Measurements from ENCODE around the gene MTM1.

The MTM1 gene

DNA sequence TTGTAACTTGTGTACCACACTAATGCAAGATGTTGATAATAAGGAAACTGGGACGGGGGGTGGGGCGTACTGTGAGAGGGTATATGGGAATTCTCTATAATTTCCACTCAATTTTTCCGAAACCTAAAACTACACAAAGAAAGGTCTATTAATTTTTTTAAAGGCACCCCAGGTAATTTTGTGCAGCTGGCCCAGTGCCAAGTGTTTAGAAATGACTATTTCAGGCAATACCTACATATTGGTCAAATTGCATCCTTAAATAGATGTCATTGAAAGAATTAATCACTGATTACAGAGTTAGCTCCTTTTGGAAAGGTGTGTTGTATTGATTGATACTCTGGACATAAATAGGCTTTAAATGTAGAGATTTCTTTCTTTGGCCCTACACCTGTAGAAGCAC lies 114.7 kb downstream of the MTM1 start:
- no peak for DNase-seq

DNA sequence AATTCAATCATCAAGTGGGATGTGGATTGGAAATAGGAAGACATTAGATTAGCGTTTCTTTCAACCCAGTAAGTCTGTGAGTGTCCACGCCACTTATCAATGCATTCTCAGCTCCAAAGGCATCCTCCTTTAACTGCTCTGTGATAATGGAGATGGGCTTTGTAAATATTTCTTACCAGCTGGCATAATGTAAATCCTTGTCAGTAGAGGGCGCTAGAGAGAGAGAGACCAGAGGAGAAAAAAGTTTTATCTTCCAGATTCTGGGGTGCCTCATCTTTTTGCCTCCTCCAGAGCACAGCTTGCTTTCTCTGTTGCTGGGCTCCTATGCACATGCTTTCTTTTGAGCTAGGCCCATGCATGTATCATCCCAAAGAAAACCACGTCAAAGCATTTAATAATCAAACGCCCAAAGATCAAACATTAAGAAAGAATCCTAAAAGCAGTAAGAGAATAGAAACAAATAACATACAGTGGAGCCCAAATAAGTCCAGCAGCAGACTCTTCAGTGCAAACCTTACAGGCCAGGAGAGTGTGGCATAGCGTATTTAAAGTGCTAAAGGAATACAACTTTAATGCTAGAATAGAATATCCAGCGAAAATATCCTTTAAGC lies 115.2 kb downstream of the MTM1 start:
- DNase-seq: peak in 1 of 2 donors; percentile 20

DNA sequence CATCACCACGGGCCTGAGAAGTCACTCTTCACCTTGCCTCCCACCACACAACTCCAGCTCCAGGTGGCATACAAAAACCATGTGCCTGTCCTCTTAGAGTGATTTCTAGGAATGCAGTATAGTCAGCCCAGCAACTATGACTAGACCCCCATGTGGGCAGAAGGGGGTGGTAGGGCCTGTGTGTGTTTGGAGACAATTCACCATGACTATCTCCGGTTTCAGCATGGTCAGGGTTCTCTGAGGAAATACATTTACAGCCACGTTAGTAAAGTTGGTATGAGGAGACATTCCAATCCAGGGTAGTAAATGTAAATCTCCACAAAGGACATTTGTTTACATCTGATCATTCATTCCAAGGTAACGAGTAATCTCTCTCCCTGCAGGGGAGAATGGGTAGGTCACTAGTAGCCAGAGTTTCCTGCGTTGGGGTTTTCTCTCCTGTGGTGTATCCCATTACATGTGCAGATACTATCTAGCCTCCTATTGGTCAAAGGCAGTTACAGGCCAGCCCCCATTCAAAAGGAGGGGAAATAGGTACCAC lies 120.6 kb downstream of the MTM1 start:
- DNase-seq: no peak

DNA sequence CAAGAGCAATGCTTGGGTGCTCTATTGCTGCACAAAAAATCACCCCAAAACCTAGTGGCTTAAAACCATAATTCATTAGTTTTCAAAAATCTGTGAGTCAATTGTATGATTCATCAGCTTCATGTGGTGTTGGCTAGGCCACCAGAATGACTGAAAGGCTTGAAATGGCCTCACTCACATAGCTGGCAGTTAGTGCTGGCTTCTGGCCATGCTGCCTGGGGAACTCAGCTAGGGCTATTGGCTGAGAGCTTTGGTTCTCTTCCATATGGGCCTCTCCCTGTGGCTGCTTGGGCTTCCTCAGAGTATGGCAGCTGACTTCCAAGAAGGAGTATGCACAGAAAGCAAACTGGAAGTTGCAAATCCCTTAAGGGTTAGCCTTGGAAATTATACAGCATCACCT lies 121.7 kb downstream of the MTM1 start:
- no peak for DNase-seq

DNA sequence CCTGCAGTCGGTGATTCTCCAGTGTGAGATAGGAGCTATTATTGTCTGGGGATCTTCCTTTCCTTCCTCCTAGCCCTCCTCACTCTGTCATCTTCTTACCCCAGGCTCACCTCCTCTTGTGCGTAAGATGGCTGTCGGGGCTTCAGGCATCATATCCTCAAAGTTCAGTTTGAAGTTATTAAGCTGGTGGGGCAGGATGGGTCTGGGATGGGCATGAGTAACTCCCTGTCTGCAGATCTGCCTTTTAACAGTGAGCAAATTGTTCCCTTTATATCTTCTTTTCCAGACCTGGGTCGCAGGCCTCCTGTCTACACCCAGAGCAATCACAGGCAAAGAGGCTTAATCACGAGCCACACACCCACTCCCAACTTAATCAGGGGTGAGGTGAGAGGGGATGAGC lies 123.9 kb downstream of the MTM1 start:
- DNase-seq: no peak

DNA sequence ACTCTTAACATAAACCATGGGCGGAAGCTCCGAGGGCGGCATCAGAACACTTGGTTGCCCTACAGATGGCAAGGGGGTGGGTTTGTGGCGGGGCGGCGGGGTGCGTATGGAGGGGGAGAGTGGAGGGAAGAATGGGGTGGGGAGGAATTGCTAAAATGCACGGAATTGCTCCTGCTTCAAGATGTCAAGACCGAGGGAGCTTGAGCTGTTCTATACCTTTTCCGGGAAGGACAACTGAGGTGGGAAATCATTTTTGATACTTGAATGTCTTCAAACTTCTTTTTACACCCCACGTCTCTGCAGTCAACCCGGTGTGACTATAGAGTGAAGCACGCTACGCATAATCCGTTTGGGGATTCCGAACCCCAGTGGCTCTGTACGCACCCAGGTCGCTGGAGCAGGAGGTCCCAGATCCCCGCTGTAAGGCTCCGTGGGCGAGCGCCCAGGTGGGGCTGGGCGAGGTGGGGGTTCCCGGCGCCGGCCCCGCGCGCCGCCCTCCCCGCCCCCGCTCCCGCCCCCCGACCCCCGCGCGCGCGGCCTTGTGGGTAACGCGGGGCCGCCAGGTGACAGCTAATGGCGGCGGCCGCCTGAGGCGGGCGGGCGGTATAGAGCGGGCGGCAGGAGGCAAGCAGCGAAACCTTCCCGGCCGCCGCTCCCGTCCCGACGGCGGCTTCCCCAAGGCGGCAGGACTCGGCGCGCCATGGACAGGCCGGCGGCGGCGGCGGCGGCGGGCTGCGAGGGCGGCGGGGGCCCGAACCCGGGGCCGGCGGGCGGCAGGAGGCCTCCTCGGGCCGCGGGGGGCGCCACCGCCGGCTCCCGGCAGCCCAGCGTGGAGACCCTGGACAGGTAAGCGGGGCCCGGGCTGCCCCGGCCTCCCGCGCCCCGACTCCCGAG lies 124.7 kb downstream of the MTM1 start, which contains the start of gene MTMR1:
Gene MTMR1 (plus strand): TSS at position 566 of the 894 bp plus-strand sequence. CDS start 135 bp downstream, at position 701.
- peak in 1 of 2 donors; percentile 18 for DNase-seq

DNA sequence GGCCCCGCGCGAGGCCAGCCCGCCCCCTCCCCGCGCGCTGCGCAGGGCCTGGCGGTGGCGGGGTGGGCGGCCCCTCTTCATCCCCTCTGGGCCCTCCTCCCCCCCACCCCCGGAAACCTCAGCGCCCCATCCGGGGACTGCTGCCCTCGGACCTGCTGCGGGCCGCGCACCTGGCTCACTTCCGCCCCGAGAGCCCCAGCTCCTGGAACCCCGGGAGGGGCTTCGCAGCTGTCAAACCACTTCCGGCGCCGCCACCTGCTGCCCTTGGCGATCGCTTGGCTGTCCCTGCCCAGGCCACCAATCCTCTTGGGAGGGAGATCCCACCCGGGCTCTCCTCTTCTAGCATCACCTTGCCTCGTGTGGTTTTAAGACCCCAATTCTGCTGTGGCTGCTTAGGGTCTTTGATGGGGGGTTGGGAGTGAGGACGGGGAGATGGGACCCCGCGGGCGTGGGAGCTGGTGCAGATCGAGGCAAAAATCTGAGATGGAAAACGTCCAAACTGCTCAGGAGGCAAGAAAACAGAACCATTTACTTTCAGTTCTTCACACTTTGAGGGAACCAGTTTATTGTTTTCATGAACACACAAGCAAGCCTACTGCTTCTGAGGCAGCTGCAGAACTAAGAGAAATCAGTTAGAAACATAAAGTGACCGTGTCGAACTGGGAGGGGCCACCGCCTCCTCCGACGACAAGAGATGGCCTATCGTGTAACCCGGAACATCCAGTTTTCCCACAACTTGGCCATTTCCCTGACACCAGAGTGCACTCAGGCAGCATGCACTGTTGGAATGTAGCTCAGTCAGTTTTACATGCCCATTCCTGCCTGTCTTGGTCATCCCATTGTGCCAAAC lies 125.5 kb downstream of the MTM1 start:
- DNase-seq: peak in 1 of 2 donors; percentile 3

DNA sequence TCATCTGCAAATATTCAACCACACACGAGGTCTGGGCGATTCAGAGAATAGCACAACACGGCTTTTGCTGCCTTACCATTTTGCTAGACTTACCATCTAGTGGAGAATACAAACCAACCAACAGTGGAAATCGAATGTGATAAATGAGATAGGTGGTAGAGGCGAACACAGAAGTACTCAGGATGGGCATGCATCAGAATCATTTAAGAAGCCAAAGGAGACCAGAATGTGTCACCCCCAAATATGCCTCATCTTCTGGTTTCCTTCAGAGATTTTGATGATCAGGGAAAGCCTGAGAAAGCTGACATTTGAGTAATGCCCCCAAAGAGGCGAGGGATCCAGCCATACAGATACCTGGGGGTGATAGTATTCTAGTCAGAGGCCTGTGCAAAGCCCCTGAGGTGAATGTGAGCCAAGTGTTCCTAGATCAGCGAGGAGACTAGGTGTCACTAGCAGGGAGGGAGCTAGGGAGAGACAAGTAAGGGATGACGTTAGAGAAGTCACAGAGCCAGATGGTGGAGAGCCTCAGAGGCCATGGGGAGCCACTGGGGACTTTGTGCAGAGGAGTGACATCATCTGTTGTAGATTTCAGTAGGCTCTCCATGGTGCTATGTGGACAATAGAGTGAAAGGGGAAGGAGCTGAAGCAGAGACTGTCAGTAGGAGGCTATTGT lies 126.5 kb downstream of the MTM1 start:
- no peak for DNase-seq

DNA sequence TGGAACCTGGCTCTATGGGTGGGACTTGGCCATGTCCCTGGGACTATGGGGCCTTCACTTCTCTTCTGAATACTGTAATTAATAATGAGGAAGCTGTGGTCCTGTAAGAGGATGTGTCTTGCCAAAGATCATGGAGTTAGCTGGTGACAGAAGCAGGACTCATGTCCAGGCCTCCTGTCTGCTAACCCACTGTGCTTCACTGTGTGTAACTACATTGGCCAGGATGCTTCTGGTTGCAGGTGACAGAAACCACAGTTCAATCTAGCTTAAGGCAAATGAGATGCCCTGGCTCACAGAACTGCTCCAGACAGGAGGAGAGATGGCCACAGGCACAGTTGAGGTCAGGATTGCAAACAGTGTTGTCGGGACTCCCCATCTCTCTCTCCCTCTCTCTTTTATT lies 127.9 kb downstream of the MTM1 start:
- DNase-seq: no peak

DNA sequence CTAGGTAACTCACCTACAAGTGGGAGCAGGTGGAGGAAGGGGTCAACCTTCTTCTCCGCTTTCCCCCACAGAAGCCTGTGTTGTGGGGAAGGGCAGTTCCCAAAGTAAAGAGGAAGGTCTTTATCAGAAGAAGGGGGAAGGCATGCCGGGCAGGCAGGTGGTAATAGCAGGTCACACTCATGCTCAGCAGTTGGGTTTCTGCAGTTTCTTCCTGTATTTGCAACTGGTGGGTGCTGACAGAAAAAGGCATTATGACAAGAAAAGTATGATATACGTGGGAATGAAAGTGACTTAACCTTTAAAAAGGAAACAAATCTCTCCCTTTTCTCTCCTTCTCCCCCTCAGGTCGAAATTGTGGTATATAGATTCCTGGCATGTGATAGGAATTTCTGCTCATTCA lies 128.4 kb downstream of the MTM1 start:
- no peak for DNase-seq

DNA sequence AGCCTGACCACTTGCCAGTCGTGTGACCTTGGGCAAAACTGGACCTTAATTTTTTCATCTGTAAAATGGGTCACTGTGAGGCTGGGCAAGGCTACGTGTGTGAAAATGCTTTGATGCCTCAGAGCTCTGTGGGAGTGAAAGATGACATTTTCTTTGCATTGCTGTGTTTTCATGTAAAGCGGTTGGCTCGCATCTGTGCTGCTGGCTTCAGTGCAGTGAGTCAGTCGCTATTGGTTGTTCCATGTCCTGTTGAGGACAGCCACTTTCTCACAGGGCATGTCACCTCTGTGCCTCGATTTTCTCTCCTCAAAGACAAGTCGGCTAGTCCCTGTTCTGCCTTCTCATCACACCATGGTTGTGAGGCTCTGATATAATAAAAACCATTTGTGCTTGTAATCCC lies 129.2 kb downstream of the MTM1 start:
- no peak for DNase-seq

DNA sequence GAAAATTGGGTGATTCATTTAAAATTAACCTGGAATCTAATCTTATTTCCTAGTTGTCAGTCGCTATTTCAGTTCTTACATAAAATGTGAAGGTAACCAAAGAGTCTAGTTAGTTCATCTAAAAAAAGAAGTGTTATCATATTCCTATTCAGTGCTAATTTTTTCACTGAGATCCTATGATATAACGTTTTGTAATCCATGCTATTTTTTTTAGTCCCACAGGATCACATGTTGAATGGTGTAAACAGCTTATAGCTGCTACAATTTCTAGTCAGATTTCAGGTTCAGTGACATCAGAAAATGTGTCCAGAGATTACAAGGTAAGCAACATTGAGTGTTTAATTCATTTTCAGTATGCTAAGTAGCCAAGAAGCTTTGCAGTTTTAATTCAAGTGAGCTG lies 130.6 kb downstream of the MTM1 start:
- DNase-seq: no peak

DNA sequence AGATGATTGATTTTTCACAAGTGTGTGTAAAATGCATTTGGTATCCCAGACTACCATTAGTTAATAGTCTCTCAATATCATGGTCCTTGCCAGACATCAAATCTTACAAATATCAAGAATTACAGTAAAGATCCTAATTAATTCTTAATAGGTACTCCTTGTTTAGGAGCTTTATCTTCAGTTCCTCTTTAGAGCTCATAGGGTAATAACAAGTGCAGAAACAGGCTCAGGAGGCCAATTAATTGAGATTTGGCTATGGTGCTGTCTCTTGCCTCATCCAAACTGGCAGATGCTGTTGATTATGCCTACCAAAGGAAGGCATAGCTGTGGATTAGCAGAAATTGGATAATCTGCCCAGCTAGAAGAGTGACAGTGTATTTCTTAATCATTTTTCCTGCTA lies 131.7 kb downstream of the MTM1 start:
- DNase-seq: no peak

DNA sequence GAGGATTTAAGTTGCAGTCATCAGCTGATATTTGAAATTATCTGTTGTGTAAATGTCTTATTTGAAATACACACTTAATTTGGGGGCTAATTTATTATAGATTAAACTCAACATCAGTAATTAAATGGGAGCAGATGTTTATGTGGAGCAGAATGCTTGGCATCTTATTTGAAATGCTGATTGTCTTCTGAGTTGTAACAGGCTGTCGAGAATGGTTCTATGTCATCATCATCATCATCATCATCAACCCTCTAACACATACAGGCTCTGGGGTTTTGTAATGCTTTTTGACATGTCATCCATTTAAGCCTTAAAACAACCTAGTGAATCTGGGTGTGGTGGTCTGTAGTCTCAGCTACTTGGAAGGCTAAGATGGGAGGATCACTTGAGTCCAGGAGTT lies 133.0 kb downstream of the MTM1 start:
- no peak for DNase-seq

DNA sequence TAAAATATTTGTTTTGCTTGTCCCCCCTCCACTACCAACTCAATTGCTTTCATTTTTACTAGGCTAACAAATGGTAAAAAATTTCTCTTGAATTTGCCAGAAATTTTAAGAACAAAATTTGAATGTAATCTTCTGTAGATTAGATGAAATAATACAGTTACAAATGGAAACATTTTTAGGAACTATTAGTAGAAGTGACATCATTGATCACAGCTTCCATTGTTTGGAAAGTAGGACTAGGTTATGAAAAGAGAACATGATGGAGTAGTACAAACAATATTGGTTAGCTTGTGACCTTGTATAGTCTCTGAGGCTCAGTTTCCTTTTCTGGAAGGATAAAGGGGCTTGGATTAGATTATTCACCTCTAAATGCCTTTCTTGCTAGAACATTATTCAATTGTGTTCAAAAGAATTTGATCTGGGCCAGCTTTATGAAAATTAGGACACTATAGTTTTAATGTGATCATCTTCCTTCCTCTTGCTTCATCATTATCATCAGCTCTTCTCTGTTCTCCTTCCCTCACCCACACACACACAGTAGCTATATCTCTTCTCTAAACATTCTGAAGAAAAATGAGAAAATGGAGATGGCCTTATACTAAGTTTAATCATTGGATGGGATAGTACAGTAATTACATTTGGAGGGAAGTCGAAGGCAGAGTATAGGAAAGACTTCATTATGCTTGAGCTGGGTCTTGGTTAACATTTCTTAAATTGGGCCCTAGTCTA lies 134.7 kb downstream of the MTM1 start:
- no peak for DNase-seq

DNA sequence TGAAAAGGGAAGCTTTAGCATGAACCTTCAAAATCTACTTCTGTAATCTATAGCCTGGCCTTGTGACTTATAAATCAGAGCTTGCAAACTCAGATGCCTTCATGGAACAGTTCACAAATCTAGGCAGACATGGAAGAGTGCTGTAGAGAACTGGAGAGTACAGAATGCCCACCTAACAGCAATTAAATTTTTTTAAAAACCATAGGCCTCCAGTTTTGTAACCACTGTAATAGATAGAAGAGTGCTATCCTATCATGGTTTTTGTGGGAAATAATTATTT lies 135.2 kb downstream of the MTM1 start:
- DNase-seq: no peak

DNA sequence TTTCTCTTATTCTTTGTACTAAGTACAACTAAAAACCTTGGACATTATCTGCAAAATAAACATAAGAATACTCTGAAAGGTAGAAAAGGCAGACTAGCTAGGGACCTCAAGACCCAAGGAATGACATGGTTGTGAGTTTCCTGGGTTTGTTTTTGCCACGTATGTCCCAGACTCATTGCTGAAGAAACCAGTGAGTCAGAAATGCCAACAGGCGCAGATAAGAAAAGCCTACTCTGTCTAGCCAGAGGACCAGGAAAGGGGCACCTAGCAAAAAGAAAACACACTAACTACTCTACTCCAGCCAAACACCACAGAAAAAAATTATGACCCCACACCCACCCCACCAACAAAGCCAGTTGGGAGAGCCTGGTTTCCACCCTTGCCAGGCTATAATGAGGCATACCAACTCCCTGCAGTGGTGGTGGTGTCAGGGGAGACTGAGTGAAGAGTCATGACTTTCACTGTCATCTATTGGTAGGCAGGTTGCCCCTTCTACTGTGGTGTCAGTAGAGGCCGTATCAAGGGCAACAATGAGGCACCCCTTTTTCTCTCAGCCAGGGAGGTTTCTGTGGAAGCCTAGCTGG lies 135.7 kb downstream of the MTM1 start:
- DNase-seq: no peak

DNA sequence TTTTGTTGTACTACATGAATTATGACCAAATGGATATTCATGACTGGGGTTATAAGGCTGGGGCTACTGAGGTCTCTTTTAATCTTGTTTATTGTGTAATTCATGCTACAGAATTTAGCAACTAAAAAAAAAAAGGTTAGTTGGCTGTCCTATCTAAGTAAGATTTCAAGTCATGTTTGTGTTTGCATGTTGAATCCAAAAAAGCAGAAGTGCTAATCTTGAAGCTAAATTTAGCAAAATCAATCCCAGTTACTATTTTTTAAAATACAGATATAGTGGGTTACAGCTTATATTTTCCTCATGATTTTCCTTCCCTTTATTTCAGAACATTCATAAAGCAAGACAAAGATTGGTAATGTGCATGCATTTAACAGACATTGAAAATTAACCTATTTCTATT lies 144.2 kb downstream of the MTM1 start:
- no peak for DNase-seq

DNA sequence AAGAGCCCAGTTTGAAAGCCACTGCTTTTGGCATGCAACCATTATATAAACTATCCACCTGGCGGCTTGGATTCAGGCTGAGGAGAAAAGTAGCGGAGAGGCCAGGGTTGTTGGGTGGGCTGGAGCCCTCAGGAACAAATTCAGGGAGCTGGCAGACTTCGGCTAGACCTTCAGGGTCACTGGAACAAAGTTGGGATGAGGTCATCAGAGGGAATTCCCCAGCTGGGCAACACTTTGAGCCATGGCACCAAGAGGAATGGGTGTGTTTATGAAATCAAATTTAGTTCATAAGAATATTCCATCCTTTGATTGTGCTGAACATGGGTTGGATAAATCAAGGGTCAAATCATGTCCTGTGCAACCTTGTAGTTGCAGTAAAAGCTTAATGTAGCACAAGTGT lies 146.8 kb downstream of the MTM1 start:
- no peak for DNase-seq

DNA sequence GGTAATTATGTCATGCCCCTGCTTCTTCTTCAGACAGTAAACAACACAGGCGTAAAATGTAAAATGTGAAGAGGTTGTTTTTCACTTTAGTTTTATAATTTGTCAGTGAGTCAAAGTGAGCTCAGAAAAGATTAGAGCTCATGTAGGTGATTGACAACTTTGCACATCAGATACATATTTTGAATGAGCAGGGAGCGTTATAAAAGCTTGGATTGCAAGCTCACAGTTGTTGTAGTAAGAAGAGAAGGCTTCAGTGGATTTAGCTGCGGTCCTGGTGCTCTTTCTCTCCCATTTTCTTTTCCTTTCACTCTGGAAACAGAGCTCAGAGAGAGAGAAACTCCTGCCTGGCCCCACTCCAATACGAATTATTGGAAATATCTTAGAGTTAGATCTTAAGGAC lies 151.2 kb downstream of the MTM1 start:
- no peak for DNase-seq
